A673 (cell line): ENCODE results near the gene CHMP2B. TPM values are rescaled to one million over a fixed set of nuclear protein-coding genes. Genes with fewer than 3 reads are reported as not detected.

Experiments
- BruUV-seq: library from RNA; stranded (reverse); fragments of 400-500 nt; replicated peaks from 2 replicates; lab custom pipeline; 2021; lab: Mats Ljungman, UMichigan
- CTCF ChIA-PET: fragments of 300-600 bp; sonication (Branson Sonifier 250); formaldehyde crosslinking; loops from one replicate; lab custom pipeline; 2022; ENCODE audit warnings: antibody characterized with exemption; lab: Charles Lee
- POLR2A ChIA-PET: fragments of 300-600 bp; sonication (Branson Sonifier 250); formaldehyde crosslinking; loops from one replicate; lab custom pipeline; 2022; ENCODE audit warnings: antibody characterized with exemption; ENCODE audit not compliant: low non-redundant PET; lab: Charles Lee
- DNase-seq: peaks from one replicate; pipeline ENCODE4 v3.0.0-alpha.2; 2015; ENCODE audit warnings: low spot score
- H3K27ac ChIP-seq: fragments of 200-600 bp; sonication (generic); 2 replicates; pipeline ENCODE4 v1.5.1; 2016; ENCODE audit warnings: mixed run types, low read depth, mild to moderate bottlenecking, mixed read lengths, antibody characterized with exemption, low read length; ENCODE audit not compliant: poor library complexity, severe bottlenecking
- H3K27me3 ChIP-seq: fragments of 200-600 bp; sonication (generic); replicated peaks from 2 replicates; pipeline ENCODE4 v1.6.1; 2017; ENCODE audit warnings: mixed run types, low read depth, mild to moderate bottlenecking, mixed read lengths, antibody characterized with exemption, low read length; ENCODE audit not compliant: insufficient read depth, poor library complexity
- H3K36me3 ChIP-seq: fragments of 200-600 bp; sonication (generic); 2 replicates; pipeline ENCODE4 v1.6.1; 2016; ENCODE audit warnings: mixed run types, mild to moderate bottlenecking, mixed read lengths, antibody characterized with exemption, low read length; ENCODE audit not compliant: insufficient read depth, poor library complexity, severe bottlenecking
- H3K4me1 ChIP-seq: fragments of 200-600 bp; sonication (generic); 2 replicates; pipeline ENCODE4 v1.6.1; 2017; ENCODE audit warnings: mixed run types, mild to moderate bottlenecking, mixed read lengths, antibody characterized with exemption, low read length; ENCODE audit not compliant: insufficient read depth, poor library complexity, severe bottlenecking
- H3K4me3 ChIP-seq: fragments of 200-600 bp; sonication (generic); 2 replicates; pipeline ENCODE4 v1.5.1; 2016; ENCODE audit warnings: low read depth, mixed run types, mild to moderate bottlenecking, mixed read lengths, low read length; ENCODE audit not compliant: poor library complexity, severe bottlenecking
- H3K9me3 ChIP-seq: fragments of 200-600 bp; sonication (generic); 2 replicates; pipeline ENCODE4 v1.6.1; 2016; ENCODE audit warnings: mixed run types, low read depth, mild to moderate bottlenecking, mixed read lengths, antibody characterized with exemption, low read length; ENCODE audit not compliant: poor library complexity, severe bottlenecking
- EZH2 ChIP-seq: fragments of 200-600 bp; sonication (generic); IDR thresholded peaks from 2 replicates; pipeline ENCODE4 v1.6.1; 2017; ENCODE audit warnings: borderline replicate concordance, low read depth, mild to moderate bottlenecking, mixed read lengths, antibody characterized with exemption, low read length; ENCODE audit not compliant: poor library complexity, severe bottlenecking
- intact Hi-C: fragments of 100-400 bp; cut with micrococcal nuclease; formaldehyde crosslinking; loops from one replicate; pipeline ENCODE4 v1.10.0; 2022; ENCODE audit not compliant: unreplicated experiment
- total RNA-seq: library from RNA; stranded (reverse); gene quantifications from 2 replicates; pipeline ENCODE4 v1.2.3, GENCODE V29; 2021
- TF ChIP-seq, protein P1 (sequence below): fragments of 300-800, 200-600 bp; sonication (generic); conservative IDR thresholded peaks from 2 replicates; pipeline ENCODE4 v1.5.1; 2017; ENCODE audit warnings: low read depth, mild to moderate bottlenecking, antibody characterized with exemption, low read length, moderate library complexity, mixed read lengths

The CHMP2B gene
- total RNA-seq, 1 experiment from 2014 or later = 33.7 TPM

DNA sequence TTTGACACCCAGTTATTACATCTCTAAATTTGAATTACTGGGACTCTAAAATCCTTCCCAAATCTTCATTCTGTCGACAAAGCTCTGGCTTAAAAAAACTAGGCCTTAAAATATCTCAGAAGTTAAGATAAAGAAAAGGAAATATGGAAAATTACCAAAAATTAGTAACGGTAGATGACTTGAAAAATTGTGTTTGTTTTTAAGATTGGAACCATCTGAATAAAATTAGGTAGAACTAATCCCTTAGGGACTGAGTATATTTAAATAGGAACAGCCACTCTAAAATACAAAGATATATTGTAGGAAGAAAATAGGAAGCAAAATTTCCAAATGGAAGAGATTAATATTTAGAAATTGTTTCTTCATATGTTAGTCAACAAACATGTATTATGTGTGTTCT, 45.1 kb upstream of the CHMP2B start:
- BruUV-seq = no TSS peak
- POLR2A ChIA-PET = no interaction called here
- no peak for TF ChIP-seq EZH2
- TF ChIP-seq, protein P1, sequence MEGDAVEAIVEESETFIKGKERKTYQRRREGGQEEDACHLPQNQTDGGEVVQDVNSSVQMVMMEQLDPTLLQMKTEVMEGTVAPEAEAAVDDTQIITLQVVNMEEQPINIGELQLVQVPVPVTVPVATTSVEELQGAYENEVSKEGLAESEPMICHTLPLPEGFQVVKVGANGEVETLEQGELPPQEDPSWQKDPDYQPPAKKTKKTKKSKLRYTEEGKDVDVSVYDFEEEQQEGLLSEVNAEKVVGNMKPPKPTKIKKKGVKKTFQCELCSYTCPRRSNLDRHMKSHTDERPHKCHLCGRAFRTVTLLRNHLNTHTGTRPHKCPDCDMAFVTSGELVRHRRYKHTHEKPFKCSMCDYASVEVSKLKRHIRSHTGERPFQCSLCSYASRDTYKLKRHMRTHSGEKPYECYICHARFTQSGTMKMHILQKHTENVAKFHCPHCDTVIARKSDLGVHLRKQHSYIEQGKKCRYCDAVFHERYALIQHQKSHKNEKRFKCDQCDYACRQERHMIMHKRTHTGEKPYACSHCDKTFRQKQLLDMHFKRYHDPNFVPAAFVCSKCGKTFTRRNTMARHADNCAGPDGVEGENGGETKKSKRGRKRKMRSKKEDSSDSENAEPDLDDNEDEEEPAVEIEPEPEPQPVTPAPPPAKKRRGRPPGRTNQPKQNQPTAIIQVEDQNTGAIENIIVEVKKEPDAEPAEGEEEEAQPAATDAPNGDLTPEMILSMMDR = no peak
- Histone ChIP-seq H3K4me1 (peaks cover 26% of the 10 kb centered on the region), H3K9me3 (no peaks in the 10 kb centered on the region), H3K27ac (no peak overlapping the region), H3K36me3 (no peaks in the 10 kb centered on the region), H3K27me3 (peaks cover 7% of the 10 kb centered on the region), H3K4me3 (no peak overlapping the region)
- intact Hi-C loops = no loop called here
- peak; percentile 38 for DNase-seq
- CTCF ChIA-PET = interaction anchor here (1.3 kb wide), 1 partner anchor 14 kb away, joined by 4 read pairs; no protein-coding TSS in a partner anchor

DNA sequence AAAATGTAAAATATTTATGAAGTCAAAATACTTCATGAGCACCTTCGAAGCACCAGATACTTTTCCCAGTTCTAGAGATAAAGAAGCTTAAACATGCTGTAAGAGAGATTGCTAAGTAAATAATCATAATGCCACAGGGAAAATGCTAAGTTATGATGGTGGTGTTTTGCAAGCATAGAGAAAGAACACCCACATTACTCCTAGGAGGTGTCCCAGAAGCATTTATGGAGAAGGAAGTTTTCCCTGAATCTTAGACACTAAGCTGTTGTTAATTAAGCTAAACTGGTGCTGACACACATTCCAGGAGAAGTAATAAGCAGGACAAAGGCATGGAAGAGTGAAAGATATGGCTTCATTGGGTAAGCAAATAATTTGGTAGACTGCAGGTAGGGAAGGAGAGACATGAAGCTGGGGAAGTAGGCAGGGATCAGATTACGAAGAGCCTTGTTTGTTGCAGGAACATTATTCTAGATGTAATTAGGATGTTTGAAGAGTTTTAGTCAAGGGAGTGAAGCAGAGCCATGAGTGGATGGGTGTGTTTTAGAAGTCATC, 40.4 kb upstream of the CHMP2B start:
- BruUV-seq = no TSS peak
- TF ChIP-seq, protein P1 = no peak
- TF ChIP-seq EZH2 = no peak

DNA sequence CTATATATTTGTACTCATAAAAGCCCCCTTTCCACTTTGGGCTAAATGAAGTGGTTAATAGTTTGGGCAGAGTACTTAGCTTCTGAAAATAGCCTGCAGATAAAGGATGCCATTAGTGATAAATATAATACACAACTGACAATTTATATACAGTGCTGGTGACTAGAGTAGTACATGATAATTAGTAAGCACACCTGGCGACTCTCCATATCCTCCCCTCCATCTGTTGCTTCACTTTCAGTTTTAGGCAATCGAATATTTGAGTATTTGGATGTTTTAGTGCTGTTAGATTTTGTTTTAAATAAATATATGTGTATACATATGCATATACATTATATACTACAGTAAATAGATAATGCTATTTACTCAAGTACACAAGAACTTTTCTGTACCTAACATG, 35.9 kb upstream of the CHMP2B start:
- H3K9me3 ChIP-seq = peaks cover 12% of the 10 kb centered on the region
- intact Hi-C loops = no loop called here
- DNase-seq = no peak
- peaks cover 20% of the 10 kb centered on the region for H3K27me3 ChIP-seq
- H3K36me3 ChIP-seq = no peaks in the 10 kb centered on the region
- TF ChIP-seq, protein P1 = no peak
- TF ChIP-seq EZH2 = no peak
- no TSS peak for BruUV-seq
- no peak overlapping the region for H3K4me3 ChIP-seq
- CTCF ChIA-PET = no interaction called here
- no peak overlapping the region for H3K27ac ChIP-seq
- no peaks in the 10 kb centered on the region for H3K4me1 ChIP-seq
- POLR2A ChIA-PET = no interaction called here

More for the DNA sequence above, 40.4 kb upstream of the CHMP2B start:
- peaks cover 9% of the 10 kb centered on the region for H3K4me1 ChIP-seq
- intact Hi-C loops = no loop called here
- H3K27me3 ChIP-seq = peaks cover 16% of the 10 kb centered on the region
- H3K9me3 ChIP-seq = no peaks in the 10 kb centered on the region
- H3K4me3 ChIP-seq = no peak overlapping the region
- CTCF ChIA-PET = no interaction called here
- no peak for DNase-seq
- POLR2A ChIA-PET = no interaction called here
- H3K36me3 ChIP-seq = no peaks in the 10 kb centered on the region
- no peak overlapping the region for H3K27ac ChIP-seq
